Measurements from ENCODE around the gene UBL4A.

UBL4A gene

DNA sequence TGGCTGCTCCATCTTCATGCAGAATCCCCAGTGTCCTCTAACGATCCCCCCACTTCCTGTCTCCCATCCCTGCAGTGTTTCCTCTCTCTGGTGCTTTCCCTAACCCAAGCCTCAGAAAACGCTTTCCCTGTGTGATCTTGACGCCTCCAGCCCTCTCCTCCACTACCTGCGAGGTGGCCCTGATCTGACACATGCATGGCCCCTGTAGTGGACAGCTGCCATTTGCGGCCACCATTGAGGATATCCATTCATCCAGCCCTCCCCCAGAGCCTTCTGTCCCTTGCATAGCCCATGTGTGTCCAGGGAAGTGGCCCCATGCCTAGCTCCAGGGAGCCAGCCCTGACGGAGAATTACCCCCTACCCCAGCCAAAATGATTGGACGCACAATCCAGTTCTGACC lies 3.1 kb downstream of the UBL4A start:
- DNase-seq (ENCODE audit: low read depth in 2 of 3, low spot score in 1 of 3), result no peak

DNA sequence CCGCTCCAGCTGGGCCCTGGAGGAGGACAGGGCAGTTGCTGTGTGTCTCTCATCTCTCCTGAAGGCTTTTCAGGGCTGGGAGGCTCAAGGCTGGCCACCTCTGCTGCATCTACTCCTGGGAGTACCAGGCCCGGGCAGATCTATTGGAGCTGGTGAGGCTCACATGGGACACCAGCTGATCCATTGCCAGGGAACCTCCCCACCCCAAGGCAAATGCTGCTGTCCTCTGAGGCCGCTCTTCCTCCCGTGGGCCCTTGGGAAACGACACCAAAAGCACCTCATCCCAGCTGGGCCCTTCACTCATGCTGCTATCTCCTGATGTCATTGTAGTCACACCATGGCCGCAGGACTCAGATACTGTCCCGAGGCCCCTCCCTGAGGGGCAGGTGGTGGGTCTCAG lies 3.6 kb downstream of the UBL4A start:
- DNase-seq (ENCODE audit: low read depth in 2 of 3, low spot score in 1 of 3), result no peak

DNA sequence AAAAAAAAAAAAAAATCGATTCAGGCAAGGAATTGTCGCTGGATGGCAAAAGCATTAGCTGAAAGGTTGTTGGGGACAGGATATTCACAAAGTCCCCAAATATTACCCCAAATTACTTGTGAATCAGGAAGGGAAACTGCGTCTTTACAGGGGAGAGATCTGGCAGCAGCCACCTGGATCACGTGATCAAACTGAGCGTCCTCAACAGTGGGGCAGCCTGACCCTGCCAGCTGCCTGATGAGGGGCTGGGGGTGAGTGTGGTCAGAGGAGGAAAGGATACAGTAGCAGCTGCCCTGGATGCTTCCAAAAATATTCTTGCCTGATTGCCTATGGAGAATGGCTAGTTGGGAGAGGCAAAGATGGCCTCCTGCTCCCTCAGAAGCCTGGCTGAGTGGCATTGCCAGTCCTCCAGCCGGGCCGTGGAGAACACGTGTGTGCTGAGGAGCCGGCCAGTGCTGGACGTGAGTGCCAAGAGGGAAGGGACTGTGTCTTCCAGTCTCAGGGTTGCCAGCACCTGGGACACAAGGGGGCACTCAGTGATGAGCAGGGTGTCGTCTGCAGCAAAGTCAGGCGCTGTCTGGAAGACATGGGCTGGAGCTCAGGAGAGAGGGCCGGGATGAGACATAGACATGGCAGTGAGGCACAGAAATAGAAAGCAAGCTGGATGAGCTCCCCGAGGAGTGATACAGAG lies 4.4 kb downstream of the UBL4A start:
- DNase-seq (ENCODE audit: low read depth in 2 of 3, low spot score in 1 of 3), result no peak

DNA sequence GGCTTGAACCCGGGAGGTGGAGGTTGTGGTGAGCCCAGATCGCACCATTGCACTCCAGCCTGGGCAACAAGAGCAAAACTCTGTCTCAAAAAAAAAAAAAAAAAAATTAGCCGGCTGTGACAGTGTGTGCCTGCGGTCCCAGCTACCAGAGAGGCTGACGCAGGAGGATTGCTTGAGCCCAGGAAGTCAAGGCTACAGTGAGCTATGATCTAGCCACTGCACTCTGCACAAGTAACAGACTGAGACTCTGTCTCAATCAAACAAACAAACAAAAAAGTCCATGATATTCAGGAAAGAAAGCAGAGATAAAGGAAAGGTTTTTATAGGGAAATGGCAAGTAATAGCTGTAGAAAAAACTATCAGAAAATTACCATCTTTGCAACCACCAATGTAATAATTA lies 5.2 kb downstream of the UBL4A start:
- DNase-seq (ENCODE audit: low read depth in 2 of 3, low spot score in 1 of 3), result no peak

DNA sequence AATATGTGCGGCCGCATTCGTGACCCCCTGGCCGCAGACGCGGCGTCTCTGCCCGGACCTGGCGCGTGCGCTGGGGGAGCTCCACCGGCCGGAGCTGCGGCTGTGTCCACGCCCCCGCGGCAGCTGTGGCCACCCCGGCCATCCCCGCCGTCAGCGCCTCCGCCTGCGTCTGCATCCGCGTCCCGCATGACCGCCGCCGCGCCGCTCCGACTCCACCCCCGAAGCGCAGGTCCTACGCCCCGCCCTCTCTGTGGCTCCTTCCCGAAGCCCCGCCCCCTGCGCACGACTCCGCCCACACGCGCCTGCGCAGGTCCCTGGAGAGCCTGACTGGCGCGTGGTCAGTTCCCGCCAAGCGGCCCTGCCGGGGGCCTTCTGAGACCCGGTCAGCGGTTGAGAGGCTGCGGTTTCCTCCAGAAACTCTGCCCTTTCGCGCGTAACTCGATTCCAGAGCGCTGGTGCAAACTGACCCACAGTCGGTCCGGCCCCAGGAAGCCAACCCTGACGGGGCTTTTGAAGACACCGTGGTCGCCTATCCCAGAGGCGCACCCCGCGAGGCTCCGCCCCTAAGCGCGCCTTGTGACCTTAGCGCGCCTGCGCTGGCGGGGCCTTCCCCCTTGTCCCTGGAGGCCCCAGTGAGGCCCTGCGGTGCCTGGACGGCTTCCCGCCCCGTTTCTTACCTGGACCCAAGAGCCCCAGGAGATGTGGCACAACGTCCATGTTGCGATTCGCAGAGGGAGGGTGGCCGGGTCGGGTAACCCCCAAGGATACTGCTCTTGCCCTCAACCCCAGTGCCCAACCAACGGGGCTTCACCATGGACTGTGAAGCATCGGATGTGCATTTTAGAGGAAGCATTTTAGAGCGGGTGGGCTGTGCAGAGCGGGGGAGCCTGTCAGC lies 7.4 kb downstream of the UBL4A start, which contains the start of gene LAGE3:
Gene LAGE3 (minus strand): TSS at position 554 of the 895 bp plus-strand sequence. CDS start 366 bp downstream, at position 188.
- peak; percentile 88 to 91 (median 89) for DNase-seq (ENCODE audit: low read depth in 2 of 3, low spot score in 1 of 3)

DNA sequence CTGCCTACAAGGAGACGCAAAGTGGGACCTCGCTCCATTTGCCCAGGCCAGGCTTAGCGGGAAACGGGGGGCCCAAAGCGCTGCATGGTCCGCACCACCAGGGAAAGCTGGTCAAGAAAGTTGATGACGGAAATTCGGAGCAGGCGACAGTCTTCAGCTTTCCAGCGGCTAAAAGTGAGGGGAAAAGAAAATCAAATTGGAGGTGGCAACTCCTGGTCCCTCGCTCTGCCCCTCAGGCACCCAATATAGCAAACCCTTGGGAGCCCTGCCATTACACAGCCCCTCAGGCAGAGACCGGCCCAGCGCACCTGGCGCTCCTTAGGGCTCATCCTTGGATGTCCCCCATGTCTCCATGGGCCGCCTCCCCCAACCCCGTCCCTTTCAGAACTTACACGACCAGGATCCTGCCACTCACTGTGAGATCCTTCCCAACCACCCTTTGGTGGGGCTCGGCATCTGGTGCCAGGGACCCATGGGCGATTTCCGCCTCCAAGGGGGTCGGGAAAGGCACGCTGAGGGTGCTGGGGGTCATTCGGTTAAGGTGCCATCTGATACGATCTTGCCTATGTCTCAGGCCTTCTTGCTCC lies 8.4 kb downstream of the UBL4A start:
- no peak for DNase-seq (ENCODE audit: low read depth in 2 of 3, low spot score in 1 of 3)

DNA sequence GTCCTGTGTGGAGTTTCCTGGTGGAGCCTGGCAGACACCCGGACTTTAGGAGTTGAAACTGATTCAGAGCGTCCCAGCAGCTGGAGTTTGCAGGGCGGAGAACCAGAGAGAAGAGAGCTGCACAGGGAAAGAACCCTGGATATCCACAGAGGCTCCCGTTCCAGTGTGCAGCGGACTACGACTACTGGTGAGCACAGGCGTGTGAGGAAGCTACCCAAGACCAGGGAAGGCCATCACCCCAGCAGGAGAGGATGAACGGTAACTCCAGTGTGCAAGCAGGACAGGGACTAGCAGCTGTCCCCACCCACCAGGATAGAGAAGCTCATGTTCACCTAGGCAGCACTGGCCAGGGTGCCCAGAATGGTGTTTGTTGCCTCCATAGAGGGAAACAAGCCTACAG lies 9.6 kb downstream of the UBL4A start:
- no peak for DNase-seq (ENCODE audit: low read depth in 2 of 3, low spot score in 1 of 3)

DNA sequence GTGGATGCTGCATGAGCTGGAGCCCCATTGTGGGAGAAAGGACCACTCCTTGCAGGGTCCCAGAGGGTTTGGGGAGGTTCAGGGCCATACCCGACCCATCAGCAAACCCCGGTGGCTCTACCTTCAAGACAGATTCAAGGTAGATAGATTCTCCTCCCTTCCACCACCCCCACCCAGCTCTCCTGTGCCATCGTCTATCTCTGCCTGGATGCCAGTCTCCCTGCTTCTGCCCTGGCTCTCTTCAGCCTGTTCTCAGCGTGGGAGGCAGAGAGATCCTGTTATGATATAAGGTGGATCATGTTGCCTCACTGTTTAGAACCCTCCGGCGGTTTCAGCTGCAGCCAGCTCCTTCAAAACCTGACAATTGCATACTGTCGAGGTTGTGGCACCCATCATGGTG lies 12.7 kb downstream of the UBL4A start:
- no peak for DNase-seq (ENCODE audit: low read depth in 2 of 3, low spot score in 1 of 3)

DNA sequence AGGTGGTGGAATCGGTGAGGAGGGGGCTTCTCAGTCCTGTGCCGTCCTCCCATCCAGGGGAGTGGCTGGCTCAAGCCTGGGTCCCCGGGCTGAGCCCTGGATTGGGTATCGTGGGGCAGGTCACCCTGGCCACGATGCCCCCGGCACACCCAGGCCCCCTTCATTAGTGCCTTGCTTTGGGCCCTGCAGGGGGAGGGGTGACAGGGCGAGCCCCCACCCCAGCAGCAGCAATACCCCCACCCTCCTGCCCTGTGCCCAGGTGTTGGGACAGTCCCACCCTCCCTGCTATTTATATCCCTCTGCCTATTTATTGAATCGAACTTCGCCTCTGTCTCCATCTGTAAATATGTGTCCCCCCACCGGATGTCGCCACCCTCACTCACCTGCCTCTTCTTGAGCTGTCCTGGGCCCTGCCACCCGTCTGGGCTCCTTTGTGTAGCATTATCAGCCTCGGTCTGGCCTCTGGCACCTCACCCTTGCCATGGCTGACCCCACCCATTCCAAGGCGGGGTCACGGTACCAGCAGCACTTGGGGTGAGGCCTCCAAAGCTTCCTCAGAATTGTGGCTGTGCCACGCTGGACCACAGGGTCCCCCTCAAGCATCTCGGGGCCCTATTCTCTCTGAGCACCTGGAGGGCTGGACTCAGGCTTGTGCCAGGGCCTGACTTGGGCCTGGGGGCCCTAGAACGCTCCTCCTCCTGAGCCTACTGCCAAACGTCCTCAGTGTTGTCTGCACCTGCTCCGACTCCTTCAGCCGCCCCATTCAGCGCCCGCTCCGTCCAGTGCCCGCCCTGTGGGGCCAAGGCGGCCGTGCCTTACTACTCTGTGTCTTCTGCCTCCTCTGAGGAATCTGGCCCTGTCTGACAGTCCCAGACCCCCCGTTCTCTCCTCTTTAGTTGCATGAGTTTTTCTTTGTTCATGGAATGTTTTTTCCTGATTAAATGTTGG lies 13.5 kb downstream of the UBL4A start:
- DNase-seq (ENCODE audit: low read depth in 2 of 3, low spot score in 1 of 3), result no peak

DNA sequence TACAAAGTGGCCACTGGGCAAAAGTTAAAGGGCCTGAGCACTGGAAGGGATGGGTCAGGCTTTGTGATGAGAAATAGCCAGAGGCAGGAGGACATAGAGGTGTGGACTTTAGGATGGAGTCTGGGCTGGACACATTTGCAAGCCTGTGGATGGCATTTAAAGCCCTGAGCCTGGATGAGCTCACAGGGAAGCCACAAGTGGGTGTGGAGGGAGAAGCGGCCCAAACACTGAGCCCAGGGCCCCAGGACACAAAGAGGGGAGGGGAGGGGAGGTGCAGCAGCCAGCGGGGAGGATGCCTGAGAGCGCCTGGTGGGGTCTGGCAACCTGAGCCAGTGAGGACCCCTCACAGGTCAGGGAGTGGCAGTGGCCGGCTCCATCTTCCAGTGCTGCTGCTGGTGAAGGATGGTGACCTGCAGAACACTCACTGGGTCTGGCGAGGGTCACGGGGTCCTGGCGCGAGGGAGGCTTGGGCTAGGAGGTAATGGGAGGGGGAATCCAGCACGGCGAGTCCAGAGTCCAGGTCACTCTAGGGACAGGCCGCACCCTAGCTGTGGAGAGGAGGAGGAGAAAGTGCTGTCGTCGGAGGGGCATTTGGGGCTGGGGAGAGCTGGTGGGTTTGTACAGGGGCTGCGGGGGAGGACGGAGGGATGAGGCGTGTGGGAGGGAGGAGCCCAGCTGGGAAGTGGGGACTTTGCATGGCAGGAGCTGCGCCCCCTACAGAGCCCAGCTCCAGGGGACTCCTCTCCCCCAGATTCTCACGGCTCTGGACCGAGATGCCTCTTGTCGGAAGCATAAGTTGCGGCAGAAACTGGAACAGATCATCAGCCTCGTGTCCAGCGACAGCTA lies 14.4 kb downstream of the UBL4A start:
- no peak for DNase-seq (ENCODE audit: low read depth in 2 of 3, low spot score in 1 of 3)

DNA sequence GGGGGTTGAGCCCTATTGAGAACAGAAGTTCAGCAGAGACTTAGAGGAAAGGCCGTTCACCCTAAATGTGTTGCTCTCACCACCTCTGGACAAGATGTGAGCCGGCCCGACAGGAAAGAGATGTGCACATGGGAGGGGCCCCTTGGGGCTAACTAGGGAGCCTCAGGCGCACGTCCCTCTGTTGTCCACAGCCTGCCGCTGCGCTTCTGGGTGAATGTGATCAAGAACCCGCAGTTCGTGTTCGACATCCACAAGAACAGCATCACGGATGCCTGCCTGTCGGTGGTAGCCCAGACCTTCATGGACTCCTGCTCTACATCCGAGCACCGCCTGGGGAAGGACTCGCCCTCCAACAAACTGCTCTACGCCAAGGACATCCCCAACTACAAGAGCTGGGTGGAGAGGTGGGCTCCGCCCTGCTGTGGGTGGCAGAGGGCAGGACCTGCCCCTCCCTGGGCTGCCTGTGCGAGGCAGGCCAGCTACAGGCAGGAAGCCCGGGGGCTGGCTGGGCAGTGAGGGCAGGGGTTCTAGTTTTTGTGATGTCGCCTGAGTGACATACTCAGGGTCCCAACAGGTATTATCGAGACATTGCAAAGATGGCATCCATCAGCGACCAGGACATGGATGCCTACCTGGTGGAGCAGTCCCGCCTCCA lies 15.4 kb downstream of the UBL4A start:
- no peak for DNase-seq (ENCODE audit: low read depth in 2 of 3, low spot score in 1 of 3)

DNA sequence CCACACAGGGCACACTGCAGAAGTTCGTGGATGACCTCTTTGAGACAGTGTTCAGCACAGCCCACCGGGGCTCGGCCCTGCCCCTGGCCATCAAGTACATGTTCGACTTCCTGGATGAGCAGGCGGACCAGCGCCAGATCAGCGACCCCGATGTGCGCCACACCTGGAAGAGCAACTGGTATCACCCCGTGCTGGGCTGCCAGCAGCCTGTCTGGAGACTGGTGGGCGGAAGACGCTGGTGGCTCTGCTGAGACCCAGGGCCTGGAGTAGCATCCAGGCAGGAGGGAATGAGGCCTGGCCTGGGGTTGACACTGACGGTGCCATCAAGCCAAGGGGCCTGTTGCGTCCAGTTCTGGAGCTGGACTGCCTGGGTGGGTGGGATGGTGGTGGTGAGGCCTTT lies 16.0 kb downstream of the UBL4A start:
- no peak for DNase-seq (ENCODE audit: low read depth in 2 of 3, low spot score in 1 of 3)

DNA sequence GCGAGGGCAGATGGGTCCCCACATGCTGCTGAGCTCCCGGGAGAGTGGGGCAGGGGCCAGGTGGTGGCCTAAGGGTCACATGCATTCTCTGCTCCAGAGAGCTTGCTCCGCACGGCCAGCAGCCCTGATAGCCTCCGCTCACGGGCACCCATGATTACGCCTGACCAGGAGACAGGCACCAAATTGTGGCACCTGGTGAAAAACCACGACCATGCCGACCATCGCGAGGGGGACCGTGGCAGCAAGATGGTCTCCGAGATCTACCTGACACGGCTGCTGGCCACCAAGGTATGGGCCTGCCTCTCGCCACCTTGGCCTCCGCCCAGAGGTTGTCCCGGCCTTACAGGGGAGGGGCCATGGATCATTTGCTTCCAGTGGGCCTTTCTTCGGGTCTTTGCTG lies 16.5 kb downstream of the UBL4A start:
- DNase-seq (ENCODE audit: low read depth in 2 of 3, low spot score in 1 of 3), result no peak

DNA sequence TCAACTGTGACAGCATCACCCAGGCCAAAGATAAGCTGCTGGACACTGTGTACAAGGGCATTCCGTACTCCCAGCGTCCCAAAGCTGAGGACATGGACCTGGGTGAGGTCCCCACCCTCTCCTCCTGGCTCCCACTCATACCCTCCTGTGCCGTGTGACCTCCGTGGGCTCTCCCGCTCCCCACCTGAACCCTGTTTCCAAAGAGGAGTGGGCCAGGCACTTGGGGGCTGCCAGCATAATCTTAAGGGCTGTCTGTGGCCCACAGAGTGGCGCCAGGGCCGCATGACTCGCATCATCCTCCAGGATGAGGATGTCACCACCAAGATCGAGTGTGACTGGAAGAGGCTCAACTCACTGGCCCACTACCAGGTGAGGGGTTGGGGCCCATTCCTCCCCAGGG lies 17.3 kb downstream of the UBL4A start:
- no peak for DNase-seq (ENCODE audit: low read depth in 2 of 3, low spot score in 1 of 3)

DNA sequence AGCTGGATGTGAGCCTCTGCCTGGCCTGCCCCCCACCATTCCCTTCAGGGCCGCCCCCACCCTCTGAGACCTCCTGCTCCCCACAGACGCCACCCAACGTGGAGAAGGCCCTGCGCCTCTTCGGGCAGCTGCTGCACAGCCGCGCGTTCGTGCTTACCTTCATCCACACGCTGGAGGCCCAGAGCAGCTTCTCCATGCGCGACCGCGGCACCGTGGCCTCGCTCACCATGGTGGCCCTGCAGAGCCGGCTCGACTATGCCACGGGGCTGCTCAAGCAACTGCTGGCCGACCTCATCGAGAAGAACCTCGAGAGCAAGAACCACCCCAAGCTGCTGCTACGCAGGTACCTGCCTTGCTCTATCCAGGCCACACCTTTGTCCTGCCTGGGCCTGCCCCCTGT lies 18.2 kb downstream of the UBL4A start:
- DNase-seq (ENCODE audit: low read depth in 2 of 3, low spot score in 1 of 3), result no peak

DNA sequence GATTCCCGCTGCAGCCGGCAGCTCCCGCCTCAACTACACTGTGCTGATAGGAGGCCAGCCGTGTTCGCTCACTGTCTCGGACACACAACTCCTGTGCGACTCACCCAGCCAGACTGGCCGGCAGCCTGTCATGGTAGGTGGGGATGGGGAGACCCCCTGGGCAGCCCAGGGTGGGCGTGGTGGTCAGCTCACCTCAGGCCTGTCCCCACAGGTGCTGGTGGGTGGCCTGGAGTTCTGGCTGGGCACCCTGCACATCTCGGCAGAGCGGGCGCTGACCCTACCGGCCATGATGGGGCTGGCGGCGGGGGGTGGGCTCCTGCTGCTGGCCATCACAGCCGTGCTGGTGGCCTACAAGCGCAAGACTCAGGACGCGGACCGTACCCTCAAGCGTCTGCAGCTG lies 18.9 kb downstream of the UBL4A start:
- no peak for DNase-seq (ENCODE audit: low read depth in 2 of 3, low spot score in 1 of 3)

DNA sequence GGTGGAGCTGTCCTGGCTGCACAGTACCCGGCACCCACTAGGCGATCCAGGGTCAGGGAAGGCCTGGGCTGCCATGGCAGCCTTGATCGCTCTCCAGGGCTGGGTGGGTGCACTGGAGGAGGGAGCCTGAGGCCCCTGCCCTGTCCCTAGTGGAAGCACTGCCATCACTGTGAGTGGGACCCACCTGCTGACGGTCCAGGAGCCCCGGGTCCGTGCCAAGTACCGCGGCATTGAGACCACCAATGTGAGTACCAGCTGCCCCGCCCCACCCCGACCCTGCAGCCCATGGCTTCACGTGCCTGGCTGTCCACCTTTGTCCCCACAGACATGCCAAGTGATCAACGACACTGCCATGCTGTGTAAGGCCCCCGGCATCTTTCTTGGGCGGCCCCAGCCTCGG lies 19.5 kb downstream of the UBL4A start:
- no peak for DNase-seq (ENCODE audit: low read depth in 2 of 3, low spot score in 1 of 3)

DNA sequence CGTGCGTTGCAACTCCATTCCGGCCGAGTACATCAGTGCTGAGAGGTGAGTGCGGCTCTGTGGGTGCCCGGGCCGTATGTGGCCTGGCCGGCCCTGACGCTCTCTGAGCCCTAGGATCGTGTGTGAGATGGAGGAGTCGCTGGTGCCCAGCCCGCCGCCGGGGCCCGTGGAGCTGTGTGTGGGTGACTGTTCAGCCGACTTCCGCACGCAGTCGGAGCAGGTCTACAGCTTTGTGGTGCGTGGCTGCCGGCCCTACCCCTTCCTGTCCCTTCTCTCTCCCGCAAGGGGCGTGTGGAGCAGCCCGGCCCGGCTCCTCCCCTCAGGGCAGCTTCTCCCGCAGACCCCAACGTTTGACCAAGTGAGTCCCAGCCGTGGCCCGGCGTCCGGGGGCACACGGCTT lies 20.4 kb downstream of the UBL4A start:
- no peak for DNase-seq (ENCODE audit: low read depth in 2 of 3, low spot score in 1 of 3)

DNA sequence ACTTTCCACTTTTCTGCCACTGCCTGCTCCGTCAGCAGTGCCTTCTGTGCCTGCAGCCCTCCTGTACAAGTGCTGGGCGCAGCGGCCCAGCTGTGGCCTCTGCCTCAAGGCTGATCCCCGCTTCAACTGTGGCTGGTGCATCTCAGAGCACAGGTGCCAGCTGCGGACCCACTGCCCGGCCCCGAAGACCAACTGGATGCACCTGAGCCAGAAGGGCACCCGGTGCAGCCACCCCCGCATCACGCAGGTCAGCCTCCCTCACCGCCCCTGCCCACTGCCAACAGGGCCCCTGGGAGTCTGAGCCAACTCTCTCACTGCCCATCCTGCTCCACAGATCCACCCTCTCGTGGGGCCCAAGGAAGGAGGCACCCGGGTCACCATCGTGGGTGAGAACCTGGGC lies 20.8 kb downstream of the UBL4A start:
- DNase-seq (ENCODE audit: low read depth in 2 of 3, low spot score in 1 of 3), result no peak
